ENCODE measurements around the gene YEATS2.
"Not testable (repeated sequence)": the region's sequence is repeated elsewhere in the genome, so short reads cannot be mapped to it uniquely, and the experiment has no call there.

Gene YEATS2

DNA sequence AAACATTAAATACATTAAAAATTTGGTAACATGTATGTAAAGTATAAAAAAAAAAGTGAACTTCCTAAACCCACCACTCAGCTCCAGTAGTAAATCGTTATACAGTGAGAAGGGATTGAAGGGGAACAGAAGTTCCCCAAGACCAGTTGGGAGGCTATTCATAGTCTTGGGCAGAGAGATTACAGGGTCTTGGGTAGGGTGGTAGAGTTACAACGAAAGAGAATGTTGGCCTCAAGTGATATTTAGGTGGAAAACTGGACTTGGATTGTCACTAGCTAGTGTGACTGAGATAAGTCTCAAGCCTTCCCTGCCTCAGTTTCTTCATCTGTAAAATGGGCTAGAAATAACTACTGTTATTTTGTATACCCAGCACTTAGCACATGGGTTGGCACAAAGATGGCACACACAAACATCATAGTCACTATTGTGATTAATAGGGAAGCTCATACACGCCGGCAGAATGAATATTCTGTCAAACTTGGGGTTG lies 431 bp upstream of the YEATS2 start:
- peak overlapping the region; percentile 78 for H3K4me3 ChIP-seq (ENCODE audit: low read depth, low read length)
- DNase-seq (ENCODE audit: low read depth) = no peak
- TF ChIP-seq, protein P1, sequence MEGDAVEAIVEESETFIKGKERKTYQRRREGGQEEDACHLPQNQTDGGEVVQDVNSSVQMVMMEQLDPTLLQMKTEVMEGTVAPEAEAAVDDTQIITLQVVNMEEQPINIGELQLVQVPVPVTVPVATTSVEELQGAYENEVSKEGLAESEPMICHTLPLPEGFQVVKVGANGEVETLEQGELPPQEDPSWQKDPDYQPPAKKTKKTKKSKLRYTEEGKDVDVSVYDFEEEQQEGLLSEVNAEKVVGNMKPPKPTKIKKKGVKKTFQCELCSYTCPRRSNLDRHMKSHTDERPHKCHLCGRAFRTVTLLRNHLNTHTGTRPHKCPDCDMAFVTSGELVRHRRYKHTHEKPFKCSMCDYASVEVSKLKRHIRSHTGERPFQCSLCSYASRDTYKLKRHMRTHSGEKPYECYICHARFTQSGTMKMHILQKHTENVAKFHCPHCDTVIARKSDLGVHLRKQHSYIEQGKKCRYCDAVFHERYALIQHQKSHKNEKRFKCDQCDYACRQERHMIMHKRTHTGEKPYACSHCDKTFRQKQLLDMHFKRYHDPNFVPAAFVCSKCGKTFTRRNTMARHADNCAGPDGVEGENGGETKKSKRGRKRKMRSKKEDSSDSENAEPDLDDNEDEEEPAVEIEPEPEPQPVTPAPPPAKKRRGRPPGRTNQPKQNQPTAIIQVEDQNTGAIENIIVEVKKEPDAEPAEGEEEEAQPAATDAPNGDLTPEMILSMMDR (IDR thresholded peaks at IDR 0.05; ENCODE audit: insufficient read depth, low read depth, low read length, missing control alignments) = no peak

DNA sequence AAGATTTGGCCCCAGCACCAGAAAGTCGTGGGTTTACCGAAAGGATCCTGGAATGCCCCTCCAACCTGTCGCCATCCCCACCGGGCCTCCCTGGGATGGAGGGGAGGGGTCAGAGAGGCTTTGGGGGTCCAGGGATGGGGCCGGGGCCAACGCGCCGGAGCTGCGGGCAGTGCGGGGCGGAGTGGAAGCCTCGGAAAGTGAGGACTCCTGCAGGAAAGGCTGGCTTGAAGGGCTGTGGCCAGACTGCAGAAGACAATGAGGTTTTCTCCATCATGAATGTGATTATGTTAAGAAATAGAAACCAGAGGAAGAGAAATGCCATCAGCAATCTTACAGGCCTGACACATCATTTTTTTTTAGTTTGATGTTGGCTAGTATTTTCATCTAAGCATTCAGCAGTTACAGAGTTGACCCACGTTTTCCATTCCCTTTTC lies 738 bp downstream of the YEATS2 start:
- DNase-seq (ENCODE audit: low read depth) = peak; percentile 31
- TF ChIP-seq, protein P1 (IDR thresholded peaks at IDR 0.05; ENCODE audit: insufficient read depth, low read depth, low read length, missing control alignments) = no peak
- peak overlapping the region; percentile 93 for H3K4me3 ChIP-seq (ENCODE audit: low read depth, low read length)

DNA sequence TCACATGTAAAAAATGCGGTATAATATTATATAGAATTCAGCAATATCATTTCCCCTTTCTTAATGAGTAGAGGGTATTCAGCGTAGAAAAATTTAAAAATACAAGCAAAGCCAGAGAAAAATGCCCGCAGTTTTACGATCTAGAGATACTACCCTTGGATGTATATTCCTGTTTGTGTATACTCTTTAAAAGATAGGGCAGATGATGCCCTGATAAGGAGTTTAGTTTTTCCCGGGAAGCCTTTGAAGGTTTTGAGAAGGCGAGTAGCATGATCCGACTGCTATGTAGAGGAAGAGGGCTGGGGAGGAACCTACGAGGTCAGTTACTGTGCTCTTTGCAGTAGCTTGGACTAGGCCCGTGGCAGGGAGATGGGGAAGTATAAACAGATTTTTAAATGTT lies 1.2 kb downstream of the YEATS2 start:
- H3K4me3 ChIP-seq (ENCODE audit: low read depth, low read length) = peak overlapping the region; percentile 93
- peak; percentile 30 for DNase-seq (ENCODE audit: low read depth)
- TF ChIP-seq, protein P1 (IDR thresholded peaks at IDR 0.05; ENCODE audit: insufficient read depth, low read depth, low read length, missing control alignments) = no peak

DNA sequence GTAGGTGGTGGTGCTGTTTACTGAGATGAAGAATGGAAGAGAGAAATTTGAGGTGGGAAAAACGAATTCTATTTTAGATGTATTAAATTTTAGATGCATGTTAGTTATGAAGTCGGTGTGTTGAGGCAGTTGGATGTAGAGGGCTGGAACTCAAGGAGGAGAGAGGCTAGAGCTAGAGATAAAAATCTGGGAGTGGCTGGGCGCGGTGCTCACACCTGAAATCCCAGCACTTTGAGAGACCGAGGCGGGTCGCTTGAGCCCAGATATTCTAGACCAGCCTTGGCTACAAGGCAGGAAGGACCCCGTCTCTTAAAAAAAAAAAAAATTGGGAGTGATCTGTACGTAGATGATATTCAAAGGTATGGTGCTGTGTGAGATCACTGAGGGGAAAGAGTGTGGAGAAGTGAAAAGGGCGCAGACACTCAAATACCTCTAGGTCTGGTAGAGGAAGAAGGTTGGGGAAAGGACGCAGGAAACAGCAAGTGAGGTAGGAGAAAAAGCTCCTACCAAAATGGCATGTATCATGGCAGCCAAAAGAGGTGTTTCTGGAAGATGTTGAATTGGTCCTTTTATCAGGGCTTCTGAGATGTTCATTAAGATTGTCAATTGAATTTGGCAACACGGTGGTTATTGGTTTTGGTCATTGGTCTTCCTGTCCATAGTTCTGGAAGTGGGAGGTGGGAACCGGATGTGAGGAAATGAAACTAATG lies 1.8 kb downstream of the YEATS2 start:
- TF ChIP-seq, protein P1 (IDR thresholded peaks at IDR 0.05; ENCODE audit: insufficient read depth, low read depth, low read length, missing control alignments) = no peak
- peak overlapping the region; percentile 93 for H3K4me3 ChIP-seq (ENCODE audit: low read depth, low read length)
- DNase-seq (ENCODE audit: low read depth) = peak; percentile 11

DNA sequence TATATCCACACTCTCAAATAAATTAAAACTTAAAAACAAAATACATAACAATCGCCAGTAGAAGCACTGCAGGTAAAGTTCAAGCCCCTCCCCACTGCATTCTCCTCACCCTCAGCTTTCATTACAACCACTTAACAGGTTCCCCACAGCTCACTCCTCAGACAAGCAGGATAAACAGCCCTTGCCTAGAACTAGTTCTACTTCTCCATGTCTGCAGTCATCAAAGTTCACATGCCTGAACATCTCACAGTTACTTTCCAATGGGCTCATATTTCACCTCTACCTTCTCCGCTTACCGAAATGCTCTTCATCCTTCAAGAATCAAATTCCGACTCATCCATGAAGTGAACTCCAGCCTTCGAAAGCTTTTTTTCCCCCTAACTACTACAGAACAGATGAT lies 4.1 kb downstream of the YEATS2 start:
- no peak overlapping the region for H3K4me3 ChIP-seq (ENCODE audit: low read depth, low read length)
- TF ChIP-seq, protein P1 (IDR thresholded peaks at IDR 0.05; ENCODE audit: insufficient read depth, low read depth, low read length, missing control alignments) = no peak
- no peak for DNase-seq (ENCODE audit: low read depth)

DNA sequence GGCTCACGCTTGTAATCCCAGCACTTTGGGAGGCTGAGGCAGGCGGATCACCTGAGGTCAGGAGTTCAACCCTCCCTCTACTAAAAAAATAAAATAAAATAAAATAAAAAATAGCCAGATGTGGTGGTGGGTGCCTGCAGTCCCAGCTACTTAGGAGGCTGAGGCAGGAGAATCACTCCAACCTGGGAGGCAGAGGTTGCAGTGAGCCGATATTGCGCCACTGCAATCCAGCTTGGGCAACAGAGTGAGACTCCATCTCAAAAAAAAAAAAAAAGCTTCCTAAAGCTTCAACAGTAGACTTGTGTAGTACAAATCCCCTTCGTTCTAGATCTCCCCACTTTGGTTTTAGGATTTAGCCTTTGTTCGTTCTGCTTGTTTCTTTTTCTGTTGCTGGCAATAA lies 6.3 kb downstream of the YEATS2 start:
- not testable (repeated sequence) for H3K4me3 ChIP-seq (ENCODE audit: low read depth, low read length); DNase-seq (ENCODE audit: low read depth)

DNA sequence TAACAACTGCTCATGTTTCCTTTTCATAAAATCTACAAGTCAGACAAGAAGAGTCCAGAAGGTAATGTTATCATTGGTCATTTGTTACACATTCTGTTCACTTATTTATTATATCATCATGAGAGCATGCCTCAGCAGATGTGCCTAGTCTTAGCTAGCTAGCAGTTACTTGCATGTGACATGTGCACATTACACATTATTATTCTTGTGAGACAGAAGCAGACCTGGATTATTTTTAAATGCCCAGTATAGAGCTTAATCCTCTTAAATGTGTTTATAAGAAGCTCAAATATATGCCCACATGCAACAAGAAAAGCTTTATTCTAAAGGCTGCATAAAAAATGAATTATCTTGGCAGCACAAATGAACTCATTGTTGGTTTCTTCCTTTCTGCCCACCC lies 12.6 kb downstream of the YEATS2 start:
- TF ChIP-seq, protein P1 (IDR thresholded peaks at IDR 0.05; ENCODE audit: insufficient read depth, low read depth, low read length, missing control alignments) = no peak
- no peak overlapping the region for H3K4me3 ChIP-seq (ENCODE audit: low read depth, low read length)
- DNase-seq (ENCODE audit: low read depth) = no peak
